ENCODE measurements around the gene CNIH4. TPM values are rescaled to one million over a fixed set of nuclear protein-coding genes. Genes with fewer than 3 reads are reported as not detected.

Gene CNIH4
- total RNA-seq, 1 experiment from 2014 or later: 48.9 TPM

DNA sequence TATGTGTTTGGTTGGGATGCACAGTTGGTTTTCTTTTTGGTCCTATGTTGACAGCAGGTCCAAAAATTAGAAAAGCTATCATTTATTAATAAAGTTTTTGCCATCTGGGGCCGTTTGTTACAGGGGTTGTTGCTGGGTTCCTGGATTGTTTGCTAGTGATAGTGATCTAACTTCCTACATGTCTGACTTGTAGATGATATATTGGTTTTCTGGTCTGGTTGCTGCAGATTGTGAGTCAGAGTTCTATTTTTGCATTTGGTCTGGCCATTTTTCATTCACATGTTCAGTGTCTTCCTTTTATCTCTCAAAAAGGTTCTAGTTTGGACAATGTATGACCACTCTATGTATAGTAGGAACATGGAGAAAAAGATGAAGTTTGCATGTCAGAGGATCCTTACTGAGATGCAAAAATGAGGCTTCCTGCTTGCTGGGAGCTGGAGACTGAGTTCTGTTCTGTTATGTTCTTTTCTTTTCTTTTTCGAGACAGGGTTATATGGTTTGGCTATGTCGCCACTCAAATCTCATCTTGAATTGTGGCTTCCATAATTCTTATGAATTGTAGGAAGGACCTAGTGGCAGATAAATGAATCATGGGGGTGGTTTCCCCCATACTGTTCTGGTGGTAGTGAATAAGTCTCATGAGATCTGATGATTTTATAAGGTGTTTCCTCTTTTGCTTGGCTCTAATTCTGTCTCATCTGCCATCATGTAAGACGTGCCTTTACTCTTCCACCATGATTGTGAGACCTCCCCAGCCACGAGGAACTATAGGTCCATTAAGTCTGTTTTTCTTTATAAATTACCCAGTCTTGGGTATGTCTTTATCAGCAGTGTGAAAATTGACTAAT lies 22.5 kb upstream of the CNIH4 start:
- no peak for DNase-seq (ENCODE audit: low read depth, low spot score)
- Histone ChIP-seq H3K79me2 (ENCODE audit: insufficient read depth, low read length) (peaks cover 8% of the 10 kb centered on the region), H2AFZ (ENCODE audit: low read depth, low read length, poor library complexity, severe bottlenecking) (no peak overlapping the region), H3K9ac (ENCODE audit: low read length) (no peak overlapping the region), H3K9me3 (ENCODE audit: control insufficient read depth in 1 of 2, insufficient read depth in 1 of 2, low read depth in 1 of 2, low read length in 2 of 2) (no peaks in the 10 kb centered on the region), H3K4me3 (replicated peaks in 1 of 2; ENCODE audit: low read depth in 1 of 2, low read length in 2 of 2) (no peak overlapping the region), H3K27me3 (ENCODE audit: insufficient read depth, low read length) (no peaks in the 10 kb centered on the region), H3K27ac (ENCODE audit: low read depth, low read length) (no peak overlapping the region), H3K4me2 (ENCODE audit: low read length) (no peak overlapping the region), H3K36me3 (ENCODE audit: control insufficient read depth in 1 of 2, insufficient read depth in 2 of 2, low read length in 2 of 2) (no peaks in the 10 kb centered on the region), H4K20me1 (ENCODE audit: insufficient read depth) (no peaks in the 10 kb centered on the region), H3K9me2 (ENCODE audit: insufficient read depth) (no peaks in the 10 kb centered on the region), H3K4me1 (ENCODE audit: control insufficient read depth in 1 of 2, insufficient read depth in 2 of 2, low read length in 2 of 2) (peaks cover 6 to 9% of the 10 kb centered on the region in 2 experiments; a peak in 3 of 4 replicates)
- ChIA-PET CTCF (interaction anchor here (1.4 to 1.5 kb wide), 2 partner anchors 218 to 588 kb away, joined by 3 to 11 read pairs; no protein-coding TSS in a partner anchor), POLR2A (no interaction called here), RAD21 (ENCODE audit: low non-redundant PET in 1 of 2, low total read pairs in 2 of 2, uncharacterized antibody in 2 of 2, unreplicated experiment in 2 of 2) (no interaction called here)
- no peak for ATAC-seq
- TF ChIP-seq JUND (IDR thresholded peaks at IDR 0.05) (no peak), ZFX (IDR thresholded peaks at IDR 0.05) (no peak), CEBPB (IDR thresholded peaks at IDR 0.05; ENCODE audit: low read depth) (no peak), POLR2A (IDR thresholded peaks at IDR 0.05; ENCODE audit: borderline replicate concordance, extremely low read depth, insufficient read depth, insufficient read length) (no peak), SIN3A (IDR thresholded peaks at IDR 0.05; ENCODE audit: low read depth) (no peak), POLR2AphosphoS5 (IDR thresholded peaks at IDR 0.05; ENCODE audit: low read depth, low read length) (no peak), EZH2 (IDR thresholded peaks at IDR 0.05) (no peak), FOSL1 (IDR thresholded peaks at IDR 0.05; ENCODE audit: low read depth) (no peak), ELF1 (IDR thresholded peaks at IDR 0.05; ENCODE audit: borderline replicate concordance, low read depth) (no peak), EGR1 (IDR thresholded peaks at IDR 0.05; ENCODE audit: low read depth) (no peak), ZNF274 (IDR thresholded peaks at IDR 0.05; ENCODE audit: low read depth, low read length) (no peak), CBX3 (IDR thresholded peaks at IDR 0.05; ENCODE audit: low read depth) (no peak)
- TF ChIP-seq, protein P1, sequence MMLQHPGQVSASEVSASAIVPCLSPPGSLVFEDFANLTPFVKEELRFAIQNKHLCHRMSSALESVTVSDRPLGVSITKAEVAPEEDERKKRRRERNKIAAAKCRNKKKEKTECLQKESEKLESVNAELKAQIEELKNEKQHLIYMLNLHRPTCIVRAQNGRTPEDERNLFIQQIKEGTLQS (IDR thresholded peaks at IDR 0.05): no peak
- TF ChIP-seq, protein P2, sequence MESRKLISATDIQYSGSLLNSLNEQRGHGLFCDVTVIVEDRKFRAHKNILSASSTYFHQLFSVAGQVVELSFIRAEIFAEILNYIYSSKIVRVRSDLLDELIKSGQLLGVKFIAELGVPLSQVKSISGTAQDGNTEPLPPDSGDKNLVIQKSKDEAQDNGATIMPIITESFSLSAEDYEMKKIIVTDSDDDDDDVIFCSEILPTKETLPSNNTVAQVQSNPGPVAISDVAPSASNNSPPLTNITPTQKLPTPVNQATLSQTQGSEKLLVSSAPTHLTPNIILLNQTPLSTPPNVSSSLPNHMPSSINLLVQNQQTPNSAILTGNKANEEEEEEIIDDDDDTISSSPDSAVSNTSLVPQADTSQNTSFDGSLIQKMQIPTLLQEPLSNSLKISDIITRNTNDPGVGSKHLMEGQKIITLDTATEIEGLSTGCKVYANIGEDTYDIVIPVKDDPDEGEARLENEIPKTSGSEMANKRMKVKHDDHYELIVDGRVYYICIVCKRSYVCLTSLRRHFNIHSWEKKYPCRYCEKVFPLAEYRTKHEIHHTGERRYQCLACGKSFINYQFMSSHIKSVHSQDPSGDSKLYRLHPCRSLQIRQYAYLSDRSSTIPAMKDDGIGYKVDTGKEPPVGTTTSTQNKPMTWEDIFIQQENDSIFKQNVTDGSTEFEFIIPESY (IDR thresholded peaks at IDR 0.05; ENCODE audit: extremely low read depth, insufficient replicate concordance, low read length): no peak
- intact Hi-C loops (cut with micrococcal nuclease): loop anchor here (1.0 to 10.0 kb wide), 3 partner anchors 218 to 636 kb away; no protein-coding TSS in a partner anchor
- no TSS peak for BruUV-seq (replicated peaks)

Data from HCT116 (cell line).